Gastrocnemius medialis (tissue), 4 donors: ENCODE results near the gene PLAC1. TPM values are rescaled to one million over a fixed set of nuclear protein-coding genes. Genes with fewer than 3 reads are reported as not detected.
A peak's percentile ranks its signal among the peaks of the same experiment; 100 is the strongest.

ENCODE experiments used
- ATAC-seq, 2 donors: fragments of 150-250 bp; one replicate each; pipeline ENCODE4 v1.9.1; 2016
- DNase-seq, 2 donors: peaks; one replicate each; pipeline ENCODE4 v3.0.0-alpha.2; 2019
- H3K27ac ChIP-seq, 4 donors: fragments of 200-600 bp; sonication (generic); 1 replicate in 1 of 4; 2 replicates in 3 of 4; pipeline ENCODE4 v1.5.1; 2016 to 2018; ENCODE audit warnings: mild to moderate bottlenecking in 2 of 4, moderate library complexity in 1 of 4
- H3K27me3 ChIP-seq, 3 donors: fragments of 200-600 bp; sonication (generic) in 2 of 3; 1 replicate in 1 of 3; 2 replicates in 2 of 3; pipeline versions ENCODE4 v1.5.1 to v1.6.0; 2016 to 2019; ENCODE audit warnings: mild to moderate bottlenecking in 1 of 3, moderate library complexity in 1 of 3
- H3K36me3 ChIP-seq, 2 donors: fragments of 200-600 bp; sonication (generic) in 1 of 2; one replicate each; pipeline ENCODE4 v1.5.1; 2017 to 2018
- H3K4me1 ChIP-seq, 2 donors: fragments of 200-600 bp; sonication (generic) in 1 of 2; one replicate each; pipeline ENCODE4 v1.5.1; 2016 to 2017; ENCODE audit warnings: mild to moderate bottlenecking in 2 of 2
- H3K4me3 ChIP-seq, 4 donors: fragments of 200-600 bp; sonication (generic) in 3 of 4; 1 replicate in 1 of 4; 2 replicates in 3 of 4; pipeline ENCODE4 v1.5.1; 2016 to 2019; ENCODE audit warnings: mild to moderate bottlenecking in 2 of 4
- H3K9me3 ChIP-seq, 3 donors: fragments of 200-600 bp; sonication (generic) in 2 of 3; 1 replicate in 1 of 3; 2 replicates in 2 of 3; pipeline ENCODE4 v1.5.1; 2016 to 2019
- CTCF ChIP-seq, 5 experiments: fragments of 450-650 bp in 3 of 5; fragments of 200-600 bp in 2 of 5; sonication (generic) in 2 of 5; IDR thresholded peaks in 4 of 5; conservative IDR thresholded peaks in 1 of 5; 1 replicate in 4 of 5; 2 replicates in 1 of 5; pipeline ENCODE4 v1.5.1; 2016 to 2019; ENCODE audit warnings: antibody characterized with exemption in 5 of 5, mild to moderate bottlenecking in 3 of 5, moderate library complexity in 3 of 5
- POLR2A ChIP-seq, 2 donors: fragments of 450-650 bp; IDR thresholded peaks; one replicate each; pipeline ENCODE4 v1.6.1; 2017; ENCODE audit warnings: antibody characterized with exemption in 2 of 2, mild to moderate bottlenecking in 2 of 2, moderate library complexity in 2 of 2
- in situ Hi-C, 4 donors: fragments of 200-750 bp; cut with MboI; loops; one replicate each; pipeline versions ENCODE4 v1.15.0 to v1.8.0; 2017; ENCODE audit warnings: low sequenced_read_pairs in 4 of 4
- intact Hi-C: fragments of 100-400 bp; cut with DNase I; formaldehyde crosslinking; loops from one replicate; pipeline ENCODE4 v1.15.1; 2023; ENCODE audit warnings: low total_unique reads
- total RNA-seq, 4 donors: library from RNA; depleted of rRNA; stranded (reverse); fragments of >200 nt; gene quantifications; one replicate each; pipeline versions ENCODE4 v1.1.0 to v1.2.3, GENCODE V29; 2016

PLAC1 gene
- total RNA-seq, 4 donors from 2014 or later, result not detected

GRCh38 chrX:134548257-134549201 is 109.7 kb downstream of the PLAC1 start:
- Histone ChIP-seq H3K27me3 (peaks cover 23 to 40% (median 30%) of the 10 kb centered on the region in 3 donors), H3K27ac (peak overlapping the region; percentile 50 to 80 (median 70)), H3K4me3 (peak overlapping the region; percentile 57 to 70 (median 60)), H3K9me3 (no peaks in the 10 kb centered on the region), H3K36me3 (no peaks in the 10 kb centered on the region), H3K4me1 (peaks cover 0 to 13% of the 10 kb centered on the region in 2 donors)
- ATAC-seq, result no peak
- no peak for DNase-seq
- in situ Hi-C loops, result no loop called here
- TF ChIP-seq CTCF (IDR thresholded peaks at IDR 0.05 in 4 of 5, conservative IDR thresholded peaks at IDR 0.05 in 1 of 5), result no peak
- no peak for TF ChIP-seq POLR2A (IDR thresholded peaks at IDR 0.05)
- intact Hi-C loops, result no loop called here

GRCh38 chrX:134547047-134547679 is 111.1 kb downstream of the PLAC1 start:
- no peak for ATAC-seq
- TF ChIP-seq CTCF (IDR thresholded peaks at IDR 0.05 in 4 of 5, conservative IDR thresholded peaks at IDR 0.05 in 1 of 5), result no peak
- TF ChIP-seq POLR2A (IDR thresholded peaks at IDR 0.05), result no peak
- in situ Hi-C loops (no loop called here), intact Hi-C loops (no loop called here)
- Histone ChIP-seq H3K9me3 (no peaks in the 10 kb centered on the region), H3K27ac (no peak overlapping the region), H3K4me1 (peaks cover 0 to 13% of the 10 kb centered on the region in 2 donors), H3K36me3 (no peaks in the 10 kb centered on the region), H3K4me3 (peak overlapping the region in 1 of 4 donors; percentile 59), H3K27me3 (peaks cover 23 to 40% (median 33%) of the 10 kb centered on the region in 3 donors)
- DNase-seq, result no peak

GRCh38 chrX:134546187-134546586 is 112.1 kb downstream of the PLAC1 start:
- Histone ChIP-seq H3K4me1 (peaks cover 0 to 13% of the 10 kb centered on the region in 2 donors), H3K4me3 (no peak overlapping the region), H3K36me3 (no peaks in the 10 kb centered on the region), H3K9me3 (no peaks in the 10 kb centered on the region), H3K27me3 (peaks cover 23 to 40% (median 33%) of the 10 kb centered on the region in 3 donors), H3K27ac (no peak overlapping the region)
- in situ Hi-C loops, result no loop called here
- TF ChIP-seq POLR2A (IDR thresholded peaks at IDR 0.05) (no peak), CTCF (IDR thresholded peaks at IDR 0.05 in 4 of 5, conservative IDR thresholded peaks at IDR 0.05 in 1 of 5) (no peak)
- intact Hi-C loops, result no loop called here
- DNase-seq (no peak), ATAC-seq (no peak)

- no peak for DNase-seq
- Histone ChIP-seq H3K36me3 (no peaks in the 10 kb centered on the region), H3K27ac (no peak overlapping the region), H3K4me1 (peaks cover 0 to 13% of the 10 kb centered on the region in 2 donors), H3K9me3 (no peaks in the 10 kb centered on the region), H3K27me3 (peaks cover 23 to 37% (median 33%) of the 10 kb centered on the region in 3 donors), H3K4me3 (no peak overlapping the region)
- no peak for ATAC-seq
- TF ChIP-seq CTCF (IDR thresholded peaks at IDR 0.05 in 4 of 5, conservative IDR thresholded peaks at IDR 0.05 in 1 of 5), result no peak
- no peak for TF ChIP-seq POLR2A (IDR thresholded peaks at IDR 0.05)
- intact Hi-C loops, result no loop called here
- in situ Hi-C loops, result no loop called here
Observed at GRCh38 chrX:134545510-134545909, 112.8 kb downstream of the PLAC1 start.
